Measurements from ENCODE around the gene EXOC6B.

DNA sequence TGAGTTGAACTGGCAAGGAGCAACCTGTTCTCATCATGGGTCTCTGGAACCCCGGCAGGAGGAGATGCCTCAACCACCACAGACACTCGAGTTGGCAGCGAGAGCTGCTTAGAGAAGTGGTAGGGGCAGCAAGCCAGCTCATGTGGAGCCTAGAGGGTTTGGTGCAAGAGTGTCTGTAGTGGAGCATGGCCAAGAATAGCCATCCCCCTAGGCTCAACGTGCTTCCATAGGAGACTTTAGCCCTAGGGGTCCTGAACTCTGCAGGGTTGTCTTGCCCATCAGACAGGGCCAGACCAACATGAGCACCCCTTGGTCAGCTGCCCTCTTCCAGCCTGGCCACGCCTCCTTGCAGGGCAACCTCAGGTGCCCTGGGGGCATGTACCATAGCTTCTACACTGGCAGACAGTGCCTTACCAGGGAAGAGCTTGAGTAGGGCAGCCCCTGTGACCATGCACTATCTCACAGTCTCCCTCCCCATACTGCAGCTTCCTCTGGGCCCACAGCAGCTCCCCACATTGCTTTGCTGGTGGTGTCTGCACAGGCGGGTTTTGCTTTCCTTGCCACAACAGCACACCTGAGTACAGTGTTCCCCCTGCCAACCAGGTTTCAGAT is 187.1 kb downstream of the EXOC6B start:
- TF ChIP-seq, protein P1, sequence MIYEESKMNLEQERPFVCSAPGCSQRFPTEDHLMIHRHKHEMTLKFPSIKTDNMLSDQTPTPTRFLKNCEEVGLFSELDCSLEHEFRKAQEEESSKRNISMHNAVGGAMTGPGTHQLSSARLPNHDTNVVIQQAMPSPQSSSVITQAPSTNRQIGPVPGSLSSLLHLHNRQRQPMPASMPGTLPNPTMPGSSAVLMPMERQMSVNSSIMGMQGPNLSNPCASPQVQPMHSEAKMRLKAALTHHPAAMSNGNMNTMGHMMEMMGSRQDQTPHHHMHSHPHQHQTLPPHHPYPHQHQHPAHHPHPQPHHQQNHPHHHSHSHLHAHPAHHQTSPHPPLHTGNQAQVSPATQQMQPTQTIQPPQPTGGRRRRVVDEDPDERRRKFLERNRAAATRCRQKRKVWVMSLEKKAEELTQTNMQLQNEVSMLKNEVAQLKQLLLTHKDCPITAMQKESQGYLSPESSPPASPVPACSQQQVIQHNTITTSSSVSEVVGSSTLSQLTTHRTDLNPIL (CRISPR knock-in tag; IDR thresholded peaks at IDR 0.05; ENCODE audit: low read depth): no peak
- TF ChIP-seq RARB (CRISPR knock-in tag; IDR thresholded peaks at IDR 0.05) (no peak), ESRRG (CRISPR knock-in tag; IDR thresholded peaks at IDR 0.05) (no peak), ZNF8 (CRISPR knock-in tag; IDR thresholded peaks at IDR 0.05) (no peak), ZNF565 (CRISPR knock-in tag; conservative IDR thresholded peaks at IDR 0.05; ENCODE audit: low read depth) (no peak)
- TF ChIP-seq, protein P2, sequence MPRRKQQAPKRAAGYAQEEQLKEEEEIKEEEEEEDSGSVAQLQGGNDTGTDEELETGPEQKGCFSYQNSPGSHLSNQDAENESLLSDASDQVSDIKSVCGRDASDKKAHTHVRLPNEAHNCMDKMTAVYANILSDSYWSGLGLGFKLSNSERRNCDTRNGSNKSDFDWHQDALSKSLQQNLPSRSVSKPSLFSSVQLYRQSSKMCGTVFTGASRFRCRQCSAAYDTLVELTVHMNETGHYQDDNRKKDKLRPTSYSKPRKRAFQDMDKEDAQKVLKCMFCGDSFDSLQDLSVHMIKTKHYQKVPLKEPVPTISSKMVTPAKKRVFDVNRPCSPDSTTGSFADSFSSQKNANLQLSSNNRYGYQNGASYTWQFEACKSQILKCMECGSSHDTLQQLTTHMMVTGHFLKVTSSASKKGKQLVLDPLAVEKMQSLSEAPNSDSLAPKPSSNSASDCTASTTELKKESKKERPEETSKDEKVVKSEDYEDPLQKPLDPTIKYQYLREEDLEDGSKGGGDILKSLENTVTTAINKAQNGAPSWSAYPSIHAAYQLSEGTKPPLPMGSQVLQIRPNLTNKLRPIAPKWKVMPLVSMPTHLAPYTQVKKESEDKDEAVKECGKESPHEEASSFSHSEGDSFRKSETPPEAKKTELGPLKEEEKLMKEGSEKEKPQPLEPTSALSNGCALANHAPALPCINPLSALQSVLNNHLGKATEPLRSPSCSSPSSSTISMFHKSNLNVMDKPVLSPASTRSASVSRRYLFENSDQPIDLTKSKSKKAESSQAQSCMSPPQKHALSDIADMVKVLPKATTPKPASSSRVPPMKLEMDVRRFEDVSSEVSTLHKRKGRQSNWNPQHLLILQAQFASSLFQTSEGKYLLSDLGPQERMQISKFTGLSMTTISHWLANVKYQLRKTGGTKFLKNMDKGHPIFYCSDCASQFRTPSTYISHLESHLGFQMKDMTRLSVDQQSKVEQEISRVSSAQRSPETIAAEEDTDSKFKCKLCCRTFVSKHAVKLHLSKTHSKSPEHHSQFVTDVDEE (CRISPR knock-in tag; IDR thresholded peaks at IDR 0.05): no peak
- TF ChIP-seq, protein P3, sequence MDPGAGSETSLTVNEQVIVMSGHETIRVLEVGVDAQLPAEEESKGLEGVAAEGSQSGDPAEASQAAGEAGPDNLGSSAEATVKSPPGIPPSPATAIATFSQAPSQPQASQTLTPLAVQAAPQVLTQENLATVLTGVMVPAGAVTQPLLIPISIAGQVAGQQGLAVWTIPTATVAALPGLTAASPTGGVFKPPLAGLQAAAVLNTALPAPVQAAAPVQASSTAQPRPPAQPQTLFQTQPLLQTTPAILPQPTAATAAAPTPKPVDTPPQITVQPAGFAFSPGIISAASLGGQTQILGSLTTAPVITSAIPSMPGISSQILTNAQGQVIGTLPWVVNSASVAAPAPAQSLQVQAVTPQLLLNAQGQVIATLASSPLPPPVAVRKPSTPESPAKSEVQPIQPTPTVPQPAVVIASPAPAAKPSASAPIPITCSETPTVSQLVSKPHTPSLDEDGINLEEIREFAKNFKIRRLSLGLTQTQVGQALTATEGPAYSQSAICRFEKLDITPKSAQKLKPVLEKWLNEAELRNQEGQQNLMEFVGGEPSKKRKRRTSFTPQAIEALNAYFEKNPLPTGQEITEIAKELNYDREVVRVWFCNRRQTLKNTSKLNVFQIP (CRISPR knock-in tag; IDR thresholded peaks at IDR 0.05; ENCODE audit: borderline replicate concordance, low read depth): no peak

Measured in SK-N-SH treated with all-trans-retinoic acid at 6 μM for 48 hours (cell line).